Hepatocyte (in vitro differentiated cells): ENCODE measurements around the gene SLC12A5.

Experiments used
- CTCF ChIP-seq: fragments of 200-600 bp; sonication (generic); IDR thresholded peaks from 2 replicates; pipeline ENCODE4 v1.5.1; 2016; ENCODE audit warnings: antibody characterized with exemption, mild to moderate bottlenecking; ENCODE audit not compliant: poor library complexity
- EZH2phosphoT487 ChIP-seq: fragments of 200-600 bp; sonication (generic); IDR thresholded peaks from one replicate; pipeline ENCODE4 v1.6.1; 2018; ENCODE audit warnings: antibody characterized with exemption, mild to moderate bottlenecking, low read depth, moderate library complexity; ENCODE audit not compliant: unreplicated experiment, severe bottlenecking

GRCh38 chr20:46058599-46059281 lies 29.7 kb downstream of the SLC12A5 start:
- TF ChIP-seq CTCF, result no peak
- no peak for TF ChIP-seq EZH2phosphoT487
